DOHH2 (cell line): ENCODE measurements around the gene SNW1.
"Not testable (repeated sequence)": the region's sequence is repeated elsewhere in the genome, so short reads cannot be mapped to it uniquely, and the experiment has no call there.

Experiments used
- H3F3A ChIP-seq: fragments of 200-600 bp; sonication (generic), shearing (Covaris generic); 2 replicates; pipeline ENCODE4 v1.6.0; 2016; ENCODE audit warnings: antibody characterized with exemption, mild to moderate bottlenecking; ENCODE audit not compliant: control insufficient read depth, insufficient read depth
- H3K27ac ChIP-seq: fragments of 200-600 bp; sonication (generic); 2 replicates; pipeline ENCODE4 v1.5.1; 2014; ENCODE audit warnings: low read depth, mild to moderate bottlenecking, low read length, moderate library complexity
- H3K27me3 ChIP-seq: fragments of 200-600 bp; sonication (generic); 2 replicates; pipeline ENCODE4 v1.6.1; 2014; ENCODE audit warnings: mild to moderate bottlenecking, low read length, mixed read lengths; ENCODE audit not compliant: control insufficient read depth
- H3K36me3 ChIP-seq: fragments of 200-600 bp; sonication (generic); 2 replicates; pipeline ENCODE4 v1.6.1; 2014; ENCODE audit warnings: mild to moderate bottlenecking, low read length, moderate library complexity, mixed read lengths; ENCODE audit not compliant: control insufficient read depth
- H3K4me1 ChIP-seq: fragments of 200-600 bp; sonication (generic); 2 replicates; pipeline ENCODE4 v1.6.1; 2014; ENCODE audit warnings: mild to moderate bottlenecking, low read length, mixed read lengths; ENCODE audit not compliant: control insufficient read depth
- H3K4me2 ChIP-seq: fragments of 200-600 bp; sonication (generic); 2 replicates; pipeline ENCODE4 v1.6.0; 2014; ENCODE audit warnings: mild to moderate bottlenecking, low read length, moderate library complexity
- H3K4me3 ChIP-seq: fragments of 200-600 bp; sonication (generic); 2 replicates; pipeline ENCODE4 v1.5.1; 2014; ENCODE audit warnings: mild to moderate bottlenecking, low read length, mixed read lengths
- H3K79me2 ChIP-seq: fragments of 200-600 bp; sonication (generic); 2 replicates; pipeline ENCODE4 v1.6.1; 2014; ENCODE audit warnings: mild to moderate bottlenecking, low read length, mixed read lengths; ENCODE audit not compliant: control insufficient read depth
- H3K9me2 ChIP-seq: fragments of 200-600 bp; sonication (generic); replicated peaks from 2 replicates; pipeline ENCODE4 v1.6.1; 2014; ENCODE audit warnings: mild to moderate bottlenecking, low read length, mixed read lengths; ENCODE audit not compliant: control insufficient read depth
- H3K9me3 ChIP-seq: fragments of 200-600 bp; sonication (generic); 2 replicates; pipeline ENCODE4 v1.6.1; 2014; ENCODE audit warnings: antibody characterized with exemption, low read length, mixed read lengths; ENCODE audit not compliant: control insufficient read depth, insufficient read depth
- H4K20me1 ChIP-seq: fragments of 200-600 bp; sonication (generic); 2 replicates; pipeline ENCODE4 v1.6.0; 2014; ENCODE audit warnings: low read depth, mild to moderate bottlenecking, antibody characterized with exemption, low read length, moderate library complexity; ENCODE audit not compliant: control insufficient read depth, insufficient read depth
- CTCF ChIP-seq: fragments of 200-600 bp; sonication (generic); IDR thresholded peaks from one replicate; pipeline ENCODE4 v1.5.1; 2014; ENCODE audit warnings: antibody characterized with exemption, mild to moderate bottlenecking, low read depth, low read length; ENCODE audit not compliant: poor library complexity, severe bottlenecking
- EZH2phosphoT487 ChIP-seq: fragments of 200-600 bp; sonication (generic); IDR thresholded peaks from 2 replicates; pipeline ENCODE4 v1.6.1; 2017; ENCODE audit warnings: borderline replicate concordance, mild to moderate bottlenecking, antibody characterized with exemption, low read length, moderate library complexity, mixed read lengths

The SNW1 gene

GRCh38 chr14:77768442-77769069 is 7.6 kb upstream of the SNW1 start:
- H3K79me2 ChIP-seq, H3K9me2 ChIP-seq, H4K20me1 ChIP-seq, H3K27me3 ChIP-seq, H3K27ac ChIP-seq, H3K4me3 ChIP-seq, H3K9me3 ChIP-seq, H3F3A ChIP-seq, H3K4me1 ChIP-seq, H3K36me3 ChIP-seq: not testable (repeated sequence)
- peak overlapping the region; percentile 25; the same call in 1 of the 2 replicates for H3K4me2 ChIP-seq

- no peak for TF ChIP-seq EZH2phosphoT487
- no peak for TF ChIP-seq CTCF
- H3K79me2 ChIP-seq = peaks cover 20% of the 10 kb centered on the region
- peaks cover 15% of the 10 kb centered on the region for H3K36me3 ChIP-seq
- peaks cover 11% of the 10 kb centered on the region for H4K20me1 ChIP-seq
- H3K9me3 ChIP-seq = no peaks in the 10 kb centered on the region
- peaks cover 24% of the 10 kb centered on the region for H3K4me1 ChIP-seq
- no peaks in the 10 kb centered on the region for H3K27me3 ChIP-seq
- no peak overlapping the region for H3K27ac ChIP-seq
- H3F3A ChIP-seq = no peaks in the 10 kb centered on the region
- H3K9me2 ChIP-seq = no peaks in the 10 kb centered on the region
- H3K4me3 ChIP-seq = no peak overlapping the region
- H3K4me2 ChIP-seq = no peak overlapping the region
Observed at GRCh38 chr14:77763978-77764377, 3.0 kb upstream of the SNW1 start.

GRCh38 chr14:77763316-77763715 is 2.4 kb upstream of the SNW1 start:
- Histone ChIP-seq H3K9me2 (no peaks in the 10 kb centered on the region), H3K4me3 (no peak overlapping the region), H3K9me3 (no peaks in the 10 kb centered on the region), H3F3A (no peaks in the 10 kb centered on the region), H3K36me3 (peaks cover 21% of the 10 kb centered on the region), H3K27ac (no peak overlapping the region), H3K4me2 (no peak overlapping the region), H3K4me1 (peaks cover 26% of the 10 kb centered on the region), H3K27me3 (no peaks in the 10 kb centered on the region), H4K20me1 (peaks cover 17% of the 10 kb centered on the region), H3K79me2 (peaks cover 27% of the 10 kb centered on the region)
- TF ChIP-seq CTCF (no peak), EZH2phosphoT487 (no peak)

GRCh38 chr14:77761205-77761931 is 412 bp upstream of the SNW1 start:
- Histone ChIP-seq H3F3A (no peaks in the 10 kb centered on the region), H3K4me3 (peak overlapping the region; percentile 99), H3K27me3 (no peaks in the 10 kb centered on the region), H3K79me2 (peaks cover 46% of the 10 kb centered on the region), H3K4me1 (peaks cover 31% of the 10 kb centered on the region), H3K27ac (no peak overlapping the region), H3K9me2 (no peaks in the 10 kb centered on the region), H3K36me3 (peaks cover 32% of the 10 kb centered on the region), H3K9me3 (no peaks in the 10 kb centered on the region), H3K4me2 (peak overlapping the region; percentile 80), H4K20me1 (peaks cover 18% of the 10 kb centered on the region)
- TF ChIP-seq CTCF = peak; percentile 51
- no peak for TF ChIP-seq EZH2phosphoT487
